MM.1S (cell line): ENCODE measurements around the gene BOC.

Experiments
- DNase-seq: peaks from one replicate; pipeline ENCODE4 v3.0.0-alpha.2; 2015
- H2AFZ ChIP-seq: fragments of 300-600 bp; sonication (generic); 2 replicates; pipeline ENCODE4 v1.6.0; 2016; ENCODE audit warnings: antibody characterized with exemption, low read length
- H3F3A ChIP-seq: fragments of 300-600 bp; sonication (generic); 2 replicates; pipeline ENCODE4 v1.6.1; 2016; ENCODE audit warnings: mild to moderate bottlenecking, antibody characterized with exemption, low read length, moderate library complexity, mixed read lengths; ENCODE audit not compliant: insufficient read depth
- H3K27ac ChIP-seq: fragments of 300-600 bp; sonication (generic); 2 replicates; pipeline ENCODE4 v1.5.1; 2016; ENCODE audit warnings: mild to moderate bottlenecking, low read length
- H3K27me3 ChIP-seq: fragments of 300-600 bp; sonication (generic); replicated peaks from 2 replicates; pipeline ENCODE4 v1.6.0; 2016; ENCODE audit warnings: low read length; ENCODE audit not compliant: insufficient read depth
- H3K36me3 ChIP-seq: fragments of 300-600 bp; sonication (generic); replicated peaks from 2 replicates; pipeline ENCODE4 v1.6.1; 2016; ENCODE audit warnings: mild to moderate bottlenecking, low read length, mixed read lengths; ENCODE audit not compliant: insufficient read depth
- H3K4me1 ChIP-seq: fragments of 300-600 bp; sonication (generic); 2 replicates; pipeline ENCODE4 v1.6.1; 2016; ENCODE audit warnings: low read length, mixed read lengths
- H3K4me2 ChIP-seq: fragments of 300-600 bp; sonication (generic); 2 replicates; pipeline ENCODE4 v1.6.0; 2016; ENCODE audit warnings: low read depth, low read length
- H3K4me3 ChIP-seq: fragments of 300-600 bp; sonication (generic); 2 replicates; pipeline ENCODE4 v1.5.1; 2016; ENCODE audit warnings: low read length, mixed read lengths
- H3K79me2 ChIP-seq: fragments of 300-600 bp; sonication (generic); 2 replicates; pipeline ENCODE4 v1.6.1; 2016; ENCODE audit warnings: mixed run types, low read length, mixed read lengths
- H3K9ac ChIP-seq: fragments of 300-600 bp; sonication (generic); 2 replicates; pipeline ENCODE4 v1.6.1; 2016; ENCODE audit warnings: low read length, mixed read lengths
- H3K9me2 ChIP-seq: fragments of 300-600 bp; sonication (generic); replicated peaks from 2 replicates; pipeline ENCODE4 v1.6.1; 2016; ENCODE audit warnings: mild to moderate bottlenecking, low read length, mixed read lengths; ENCODE audit not compliant: insufficient read depth
- H3K9me3 ChIP-seq: fragments of 300-600 bp; sonication (generic); replicated peaks from 2 replicates; pipeline ENCODE4 v1.6.1; 2016; ENCODE audit warnings: mild to moderate bottlenecking, low read length, mixed read lengths; ENCODE audit not compliant: insufficient read depth
- H4K20me1 ChIP-seq: fragments of 300-600 bp; sonication (generic); 2 replicates; pipeline ENCODE4 v1.6.1; 2016; ENCODE audit warnings: mild to moderate bottlenecking, low read length, moderate library complexity, mixed read lengths; ENCODE audit not compliant: insufficient read depth
- EZH2 ChIP-seq: fragments of 300-600 bp; sonication (generic); optimal IDR thresholded peaks from 2 replicates; pipeline ENCODE3; 2017; ENCODE audit warnings: low read depth, mild to moderate bottlenecking, antibody characterized with exemption, low read length, mixed read lengths
- EZH2phosphoT487 ChIP-seq: fragments of 300-600 bp; sonication (generic); IDR thresholded peaks from 2 replicates; pipeline ENCODE4 v1.6.1; 2018; ENCODE audit warnings: antibody characterized with exemption, low read length
- TF ChIP-seq, protein P1 (sequence below): fragments of 300-600 bp; sonication (generic); IDR thresholded peaks from 2 replicates; pipeline ENCODE4 v1.5.1; 2016; ENCODE audit warnings: antibody characterized with exemption, low read length, mixed read lengths

The BOC gene

DNA sequence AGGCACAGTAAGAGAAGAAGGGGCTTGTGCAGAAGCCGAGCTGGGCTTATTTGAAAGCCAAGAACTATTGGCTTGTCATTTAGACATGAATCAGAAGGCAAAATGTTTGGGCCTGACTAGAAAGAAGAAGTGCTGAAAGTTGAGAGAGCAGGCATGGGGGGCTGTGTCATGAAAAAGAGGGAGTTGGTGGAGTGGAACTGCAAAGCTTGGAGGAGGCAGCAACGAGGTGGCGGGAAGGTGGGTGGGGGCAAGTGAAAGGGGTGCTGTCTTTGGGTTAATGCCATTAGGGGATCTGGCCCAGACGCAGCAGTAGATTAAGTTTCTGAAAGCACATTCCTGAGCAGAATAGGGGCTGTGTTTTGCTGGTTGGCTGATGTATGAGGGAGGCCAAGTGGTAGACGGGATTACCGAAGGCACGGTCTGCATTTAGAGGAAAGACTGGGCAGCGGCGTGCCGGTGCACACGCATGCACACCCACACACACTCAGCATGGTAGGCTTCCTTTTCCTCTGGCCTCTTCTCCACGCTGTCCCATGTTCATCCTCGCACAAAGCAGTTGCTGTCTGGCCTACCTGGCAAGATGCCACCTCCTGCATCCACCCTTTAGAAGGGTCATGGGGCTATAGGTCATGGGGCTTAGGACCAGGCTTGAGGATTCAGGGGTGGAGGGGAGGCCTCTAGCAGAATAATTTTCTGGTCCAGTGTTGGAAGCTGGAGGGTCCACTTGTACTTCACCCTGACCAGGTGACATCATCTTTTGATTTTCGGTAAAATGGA lies 43.0 kb downstream of the BOC start:
- H3K36me3 ChIP-seq: no peaks in the 10 kb centered on the region
- H3K27me3 ChIP-seq: no peaks in the 10 kb centered on the region
- H3K9me2 ChIP-seq: no peaks in the 10 kb centered on the region
- no peaks in the 10 kb centered on the region for H4K20me1 ChIP-seq
- no peak for DNase-seq
- no peak overlapping the region for H3K4me2 ChIP-seq
- TF ChIP-seq, protein P1, sequence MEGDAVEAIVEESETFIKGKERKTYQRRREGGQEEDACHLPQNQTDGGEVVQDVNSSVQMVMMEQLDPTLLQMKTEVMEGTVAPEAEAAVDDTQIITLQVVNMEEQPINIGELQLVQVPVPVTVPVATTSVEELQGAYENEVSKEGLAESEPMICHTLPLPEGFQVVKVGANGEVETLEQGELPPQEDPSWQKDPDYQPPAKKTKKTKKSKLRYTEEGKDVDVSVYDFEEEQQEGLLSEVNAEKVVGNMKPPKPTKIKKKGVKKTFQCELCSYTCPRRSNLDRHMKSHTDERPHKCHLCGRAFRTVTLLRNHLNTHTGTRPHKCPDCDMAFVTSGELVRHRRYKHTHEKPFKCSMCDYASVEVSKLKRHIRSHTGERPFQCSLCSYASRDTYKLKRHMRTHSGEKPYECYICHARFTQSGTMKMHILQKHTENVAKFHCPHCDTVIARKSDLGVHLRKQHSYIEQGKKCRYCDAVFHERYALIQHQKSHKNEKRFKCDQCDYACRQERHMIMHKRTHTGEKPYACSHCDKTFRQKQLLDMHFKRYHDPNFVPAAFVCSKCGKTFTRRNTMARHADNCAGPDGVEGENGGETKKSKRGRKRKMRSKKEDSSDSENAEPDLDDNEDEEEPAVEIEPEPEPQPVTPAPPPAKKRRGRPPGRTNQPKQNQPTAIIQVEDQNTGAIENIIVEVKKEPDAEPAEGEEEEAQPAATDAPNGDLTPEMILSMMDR: no peak
- TF ChIP-seq EZH2 (no peak), EZH2phosphoT487 (no peak)
- no peak overlapping the region for H2AFZ ChIP-seq
- no peaks in the 10 kb centered on the region for H3K4me1 ChIP-seq
- no peaks in the 10 kb centered on the region for H3F3A ChIP-seq
- no peak overlapping the region for H3K4me3 ChIP-seq
- no peaks in the 10 kb centered on the region for H3K9me3 ChIP-seq
- no peak overlapping the region for H3K9ac ChIP-seq
- no peaks in the 10 kb centered on the region for H3K79me2 ChIP-seq
- no peak overlapping the region for H3K27ac ChIP-seq

DNA sequence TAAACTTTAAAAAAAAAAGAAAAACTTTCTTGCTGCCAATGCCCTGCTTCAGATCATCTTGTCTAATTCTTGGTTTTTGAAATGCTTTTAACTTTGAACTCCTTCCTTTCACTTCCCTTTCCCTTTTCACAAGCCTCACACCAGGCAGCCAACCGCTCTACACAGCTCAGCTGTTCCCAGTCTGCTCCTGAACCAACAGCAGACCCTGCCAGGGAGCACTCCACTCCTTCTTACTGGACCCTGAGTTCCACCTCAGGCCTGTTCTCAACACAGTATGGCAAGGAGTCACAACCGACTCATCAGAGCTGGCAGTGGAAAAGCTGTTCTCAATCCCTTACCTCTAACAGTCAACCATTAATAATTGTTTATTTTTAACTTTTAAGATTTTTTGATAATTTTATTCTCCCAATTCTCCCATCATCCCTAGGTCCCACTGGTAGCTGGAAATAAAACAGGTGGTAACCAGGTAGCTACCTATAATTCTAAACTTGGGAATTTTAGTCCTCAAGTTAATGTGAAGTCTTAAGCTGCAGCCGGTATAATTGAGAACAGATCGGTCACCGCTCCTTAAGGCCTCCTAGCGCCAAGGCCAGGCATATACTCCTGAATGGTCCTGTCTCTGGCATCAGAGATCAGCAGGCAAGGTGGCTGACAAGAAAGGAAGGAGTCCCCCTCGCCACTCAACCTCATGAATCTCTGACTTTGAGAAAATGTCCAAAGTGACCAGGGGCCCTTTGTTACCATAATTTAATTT lies 43.9 kb downstream of the BOC start:
- Histone ChIP-seq H3F3A (no peaks in the 10 kb centered on the region), H2AFZ (no peak overlapping the region), H3K36me3 (no peaks in the 10 kb centered on the region), H3K9ac (no peak overlapping the region), H3K4me2 (no peak overlapping the region), H4K20me1 (no peaks in the 10 kb centered on the region), H3K4me1 (no peaks in the 10 kb centered on the region), H3K9me2 (no peaks in the 10 kb centered on the region), H3K9me3 (no peaks in the 10 kb centered on the region), H3K27ac (no peak overlapping the region), H3K79me2 (no peaks in the 10 kb centered on the region), H3K4me3 (no peak overlapping the region), H3K27me3 (no peaks in the 10 kb centered on the region)
- DNase-seq: no peak
- TF ChIP-seq, protein P1: no peak
- no peak for TF ChIP-seq EZH2
- no peak for TF ChIP-seq EZH2phosphoT487

DNA sequence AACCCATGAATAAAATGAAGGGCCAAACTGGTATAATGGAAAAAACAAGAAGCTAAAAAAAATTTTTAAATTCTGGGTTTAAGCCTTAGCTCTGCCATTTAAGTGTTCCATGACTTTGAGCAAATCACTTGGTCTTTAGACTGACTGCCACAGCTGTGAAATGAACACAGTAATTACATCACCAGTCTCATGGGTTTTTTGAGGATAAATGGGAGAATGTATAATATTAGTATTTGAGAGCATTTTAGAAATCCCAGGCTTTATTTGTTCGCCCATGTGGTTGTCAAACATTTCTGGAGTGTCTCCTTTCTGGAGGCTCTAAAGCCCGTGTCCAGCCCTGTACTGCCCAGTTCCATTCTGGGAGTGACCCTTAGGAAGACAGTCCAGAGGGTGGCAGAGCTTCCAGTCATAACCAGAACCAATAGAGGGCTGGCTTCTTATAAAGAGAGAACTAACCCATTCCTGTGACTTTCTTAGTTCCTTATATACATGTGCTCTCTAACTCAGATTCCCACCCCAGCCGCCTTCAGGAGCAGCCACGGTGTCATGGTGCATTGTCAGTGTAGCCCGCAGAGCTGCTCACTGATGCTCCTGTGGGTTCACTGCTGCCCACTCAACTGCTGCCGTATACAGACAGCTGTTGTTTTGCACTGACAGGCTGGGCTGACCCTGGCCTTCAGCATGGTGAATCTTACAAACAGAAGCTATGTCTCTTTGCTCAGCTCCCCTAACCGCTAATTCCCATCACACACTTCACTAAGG lies 44.7 kb downstream of the BOC start:
- Histone ChIP-seq H3K9me3 (no peaks in the 10 kb centered on the region), H3K79me2 (no peaks in the 10 kb centered on the region), H3K27ac (no peak overlapping the region), H3K4me3 (no peak overlapping the region), H2AFZ (no peak overlapping the region), H3K4me2 (no peak overlapping the region), H3K27me3 (no peaks in the 10 kb centered on the region), H3K9ac (no peak overlapping the region), H3F3A (no peaks in the 10 kb centered on the region), H3K4me1 (no peaks in the 10 kb centered on the region), H4K20me1 (no peaks in the 10 kb centered on the region), H3K36me3 (no peaks in the 10 kb centered on the region), H3K9me2 (no peaks in the 10 kb centered on the region)
- TF ChIP-seq, protein P1: no peak
- TF ChIP-seq EZH2phosphoT487 (no peak), EZH2 (no peak)
- DNase-seq: no peak
